Fibroblast of lung (primary cell): ENCODE measurements around the gene NEGR1.

Experiments
- EZH2 ChIP-seq: IDR thresholded peaks from 2 replicates; pipeline ENCODE4 v1.5.1; 2012; ENCODE audit warnings: low read length, control low read depth, mild to moderate bottlenecking; ENCODE audit errors: missing control alignments
- TF ChIP-seq, protein P1 (sequence below), 2 donors: IDR thresholded peaks in 1 of 2; conservative IDR thresholded peaks in 1 of 2; 1 replicate in 1 of 2; 2 replicates in 1 of 2; pipeline ENCODE4 v1.5.1; 2011 to 2012; ENCODE audit warnings: low read length in 2 of 2, control low read depth in 1 of 2, inconsistent platforms in 1 of 2, low read depth in 1 of 2, mild to moderate bottlenecking in 1 of 2

DNA sequence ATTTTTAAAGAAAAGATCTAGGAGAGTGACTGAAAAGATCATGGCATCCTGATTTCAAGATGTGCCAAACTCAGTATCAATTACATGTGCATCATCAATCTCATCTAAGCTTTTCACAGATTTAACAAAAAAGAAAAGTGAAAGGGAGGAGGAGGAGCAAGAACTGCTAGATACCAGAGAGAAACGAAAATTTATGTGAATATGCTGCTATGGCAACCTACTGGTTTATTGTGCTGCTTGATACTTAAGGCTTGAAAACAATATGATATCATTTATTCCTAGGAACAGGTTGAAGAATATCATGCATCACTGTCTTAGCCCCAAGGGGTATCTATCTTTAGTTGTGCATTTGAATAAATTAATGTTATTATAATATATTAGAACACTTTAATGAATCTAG is 683.0 kb downstream of the NEGR1 start:
- TF ChIP-seq, protein P1, sequence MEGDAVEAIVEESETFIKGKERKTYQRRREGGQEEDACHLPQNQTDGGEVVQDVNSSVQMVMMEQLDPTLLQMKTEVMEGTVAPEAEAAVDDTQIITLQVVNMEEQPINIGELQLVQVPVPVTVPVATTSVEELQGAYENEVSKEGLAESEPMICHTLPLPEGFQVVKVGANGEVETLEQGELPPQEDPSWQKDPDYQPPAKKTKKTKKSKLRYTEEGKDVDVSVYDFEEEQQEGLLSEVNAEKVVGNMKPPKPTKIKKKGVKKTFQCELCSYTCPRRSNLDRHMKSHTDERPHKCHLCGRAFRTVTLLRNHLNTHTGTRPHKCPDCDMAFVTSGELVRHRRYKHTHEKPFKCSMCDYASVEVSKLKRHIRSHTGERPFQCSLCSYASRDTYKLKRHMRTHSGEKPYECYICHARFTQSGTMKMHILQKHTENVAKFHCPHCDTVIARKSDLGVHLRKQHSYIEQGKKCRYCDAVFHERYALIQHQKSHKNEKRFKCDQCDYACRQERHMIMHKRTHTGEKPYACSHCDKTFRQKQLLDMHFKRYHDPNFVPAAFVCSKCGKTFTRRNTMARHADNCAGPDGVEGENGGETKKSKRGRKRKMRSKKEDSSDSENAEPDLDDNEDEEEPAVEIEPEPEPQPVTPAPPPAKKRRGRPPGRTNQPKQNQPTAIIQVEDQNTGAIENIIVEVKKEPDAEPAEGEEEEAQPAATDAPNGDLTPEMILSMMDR (conservative IDR thresholded peaks at IDR 0.05 in 1 of 2, IDR thresholded peaks at IDR 0.05 in 1 of 2; ENCODE audit: low read depth in 1 of 2, low read length in 2 of 2) = no peak
- TF ChIP-seq EZH2 = no peak
